LNCaP clone FGC (cell line): ENCODE data around the gene ZNF23.
"Not testable (repeated sequence)": the region's sequence is repeated elsewhere in the genome, so short reads cannot be mapped to it uniquely, and the experiment has no call there.

ENCODE experiments used
- DNase-seq: peaks from one replicate; pipeline ENCODE4 v3.0.0-alpha.2; 2011; ENCODE audit warnings: low read depth
- H3K4me3 ChIP-seq: 2 replicates; pipeline ENCODE4 v1.5.1; 2011; ENCODE audit warnings: mild to moderate bottlenecking, low read depth, low read length, control low read depth
- TF ChIP-seq, protein P1 (sequence below): IDR thresholded peaks from 2 replicates; pipeline ENCODE4 v1.5.1; 2012; ENCODE audit warnings: mild to moderate bottlenecking; ENCODE audit not compliant: control insufficient read depth, insufficient read depth; ENCODE audit errors: extremely low read depth

ZNF23 gene

DNA sequence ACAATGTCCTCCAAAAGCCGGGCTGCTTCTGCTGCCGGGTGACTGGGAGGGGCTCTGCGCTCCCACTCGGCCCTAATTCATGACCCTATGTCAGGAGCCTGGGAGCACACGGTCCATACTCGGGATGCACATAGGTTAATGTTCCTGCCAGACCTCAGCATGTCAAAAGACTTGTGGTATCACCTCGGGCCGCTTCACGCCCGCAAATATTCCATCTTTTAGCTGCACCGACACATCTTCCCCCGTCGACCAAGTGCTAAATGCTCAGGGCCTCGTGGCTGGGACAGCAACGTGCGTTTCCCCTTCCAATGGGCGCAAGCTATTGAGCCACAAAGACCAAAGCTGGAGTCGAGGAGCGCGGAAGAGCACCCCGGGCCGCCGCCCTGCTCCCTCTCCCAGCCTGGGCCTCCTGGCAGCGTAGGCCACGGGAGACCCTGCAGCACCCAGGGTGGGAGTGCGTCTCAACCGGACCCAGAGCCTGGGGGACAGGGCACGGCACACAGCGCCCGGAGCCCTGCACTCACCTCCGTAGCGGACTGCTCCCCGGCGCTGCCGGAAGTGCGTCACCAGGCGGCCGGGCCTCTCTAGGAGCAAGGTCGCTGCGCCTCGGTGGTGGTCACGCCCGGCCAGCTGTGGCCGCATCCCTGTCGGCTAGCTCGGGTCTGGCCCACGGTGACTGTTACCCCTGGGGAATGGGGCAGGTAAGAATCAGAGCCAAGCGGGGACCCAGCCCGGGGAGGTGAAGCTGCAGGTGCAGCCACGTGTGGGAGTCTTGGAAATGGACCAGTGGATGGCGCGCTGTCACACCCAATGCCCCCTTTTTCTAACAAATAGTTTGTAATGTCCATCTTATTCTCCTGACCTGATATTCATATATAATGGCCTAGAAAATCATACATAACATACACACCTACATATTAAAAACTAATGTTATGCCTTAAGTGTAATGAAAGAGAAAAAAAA, at the start of gene ZNF23:
Gene ZNF23 (minus strand): TSS at position 562 of the 963 bp plus-strand sequence. CDS start 5,451 bp downstream, outside the sequence.
- peak within 1 kb of the TSS; percentile 86 for H3K4me3 ChIP-seq
- TF ChIP-seq, protein P1, sequence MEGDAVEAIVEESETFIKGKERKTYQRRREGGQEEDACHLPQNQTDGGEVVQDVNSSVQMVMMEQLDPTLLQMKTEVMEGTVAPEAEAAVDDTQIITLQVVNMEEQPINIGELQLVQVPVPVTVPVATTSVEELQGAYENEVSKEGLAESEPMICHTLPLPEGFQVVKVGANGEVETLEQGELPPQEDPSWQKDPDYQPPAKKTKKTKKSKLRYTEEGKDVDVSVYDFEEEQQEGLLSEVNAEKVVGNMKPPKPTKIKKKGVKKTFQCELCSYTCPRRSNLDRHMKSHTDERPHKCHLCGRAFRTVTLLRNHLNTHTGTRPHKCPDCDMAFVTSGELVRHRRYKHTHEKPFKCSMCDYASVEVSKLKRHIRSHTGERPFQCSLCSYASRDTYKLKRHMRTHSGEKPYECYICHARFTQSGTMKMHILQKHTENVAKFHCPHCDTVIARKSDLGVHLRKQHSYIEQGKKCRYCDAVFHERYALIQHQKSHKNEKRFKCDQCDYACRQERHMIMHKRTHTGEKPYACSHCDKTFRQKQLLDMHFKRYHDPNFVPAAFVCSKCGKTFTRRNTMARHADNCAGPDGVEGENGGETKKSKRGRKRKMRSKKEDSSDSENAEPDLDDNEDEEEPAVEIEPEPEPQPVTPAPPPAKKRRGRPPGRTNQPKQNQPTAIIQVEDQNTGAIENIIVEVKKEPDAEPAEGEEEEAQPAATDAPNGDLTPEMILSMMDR, result no peak
- DNase-seq, result no peak

DNA sequence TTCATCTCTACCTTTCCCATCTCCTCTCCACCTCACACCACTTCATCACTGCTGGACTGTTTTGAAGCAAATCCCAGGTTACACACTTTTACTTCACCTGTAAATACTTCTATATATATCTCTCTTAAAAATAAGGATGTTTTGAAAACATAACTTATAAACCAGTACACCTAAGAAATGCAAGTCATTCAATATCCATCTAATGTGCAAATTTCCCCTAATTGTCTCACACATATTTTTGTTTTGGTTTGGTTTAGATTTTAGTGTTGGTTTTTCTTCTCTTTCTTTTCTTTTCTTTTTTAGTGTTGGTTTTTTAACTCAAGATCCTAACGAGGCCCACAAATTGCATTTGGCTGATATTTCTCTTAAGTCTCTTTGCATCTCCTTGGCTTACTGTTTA, 45.0 kb upstream of the ZNF23 start:
- TF ChIP-seq, protein P1, result no peak
- H3K4me3 ChIP-seq, result no peak overlapping the region
- DNase-seq, result no peak

DNA sequence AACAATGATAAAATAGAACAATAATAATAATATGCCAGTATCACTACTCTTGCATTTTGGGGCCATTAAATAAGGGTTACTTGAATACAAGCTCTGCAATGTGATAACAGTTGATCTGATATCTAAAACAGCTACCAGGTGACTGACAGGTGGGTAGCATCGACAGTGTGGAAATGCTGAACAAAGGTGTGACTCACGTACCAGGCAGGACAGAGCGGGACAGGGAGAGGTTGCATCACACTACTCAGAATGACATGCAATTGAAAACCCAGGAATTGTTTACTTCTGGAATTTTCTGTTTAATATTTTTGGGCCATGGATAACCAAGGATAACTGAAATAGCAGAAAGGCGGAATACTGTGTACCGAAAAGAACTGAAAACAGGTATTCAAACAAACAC, 42.9 kb upstream of the ZNF23 start:
- no peak overlapping the region for H3K4me3 ChIP-seq
- DNase-seq, result no peak
- TF ChIP-seq, protein P1, result no peak

DNA sequence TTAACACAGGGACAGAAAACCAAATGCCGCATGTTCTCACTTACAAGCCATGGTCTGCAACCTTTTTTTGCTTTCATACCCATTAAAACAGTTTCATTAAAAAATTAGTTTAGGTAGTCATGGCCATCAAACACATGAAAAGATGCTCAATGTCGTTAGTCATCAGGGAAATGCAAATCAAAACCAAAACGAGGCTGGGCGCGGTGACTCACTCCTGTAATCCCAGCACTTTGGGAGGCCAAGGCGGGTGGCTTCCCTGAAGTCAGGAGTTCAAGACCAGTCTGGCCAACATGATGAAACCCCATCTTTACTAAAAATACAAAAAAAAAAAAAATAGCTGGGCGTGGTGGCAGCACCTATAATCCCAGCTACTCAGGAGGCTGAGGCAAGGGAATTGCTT, 42.0 kb upstream of the ZNF23 start:
- not testable (repeated sequence) for H3K4me3 ChIP-seq, DNase-seq

DNA sequence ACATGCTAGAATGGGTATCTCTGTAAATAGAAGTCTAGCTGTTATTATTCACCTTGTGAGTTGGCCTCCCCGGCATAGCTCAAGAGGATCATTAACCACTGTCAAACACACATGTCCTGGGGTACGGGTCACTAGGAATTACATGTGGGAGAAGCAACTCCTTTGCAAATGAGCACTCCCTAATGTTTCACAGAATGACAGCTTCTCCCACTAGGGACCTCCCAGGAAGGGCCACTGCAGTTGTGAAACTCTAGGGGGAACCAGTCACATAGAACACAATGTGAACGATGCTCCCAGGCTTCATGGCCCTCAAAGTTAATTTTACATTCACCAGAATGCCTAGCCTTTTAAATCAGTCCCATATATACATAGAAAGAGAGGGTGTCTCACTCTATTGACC, 39.5 kb upstream of the ZNF23 start:
- DNase-seq, result no peak
- no peak overlapping the region for H3K4me3 ChIP-seq
- TF ChIP-seq, protein P1, result no peak

DNA sequence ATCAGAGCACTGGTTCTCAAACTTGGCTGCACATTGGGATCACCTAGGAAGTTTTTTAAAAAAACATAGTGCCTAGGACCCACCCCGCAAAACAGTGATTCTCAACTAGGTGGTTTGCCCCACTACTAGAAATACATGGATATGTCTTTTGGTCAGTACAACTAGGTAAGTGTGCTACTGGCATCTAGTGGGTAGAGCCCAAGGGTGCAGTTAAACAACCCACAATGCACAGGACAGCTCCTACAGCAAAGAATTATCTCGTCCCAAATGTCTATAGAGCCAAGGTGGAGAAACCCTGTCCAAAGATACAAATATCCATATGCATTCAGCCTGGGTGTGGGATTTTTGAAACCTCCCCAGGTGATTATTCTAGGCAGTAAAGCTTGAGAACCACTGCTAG, 38.9 kb upstream of the ZNF23 start:
- DNase-seq, result no peak
- TF ChIP-seq, protein P1, result peak; percentile 10; the same call in 1 of the 2 replicates
- H3K4me3 ChIP-seq, result no peak overlapping the region

DNA sequence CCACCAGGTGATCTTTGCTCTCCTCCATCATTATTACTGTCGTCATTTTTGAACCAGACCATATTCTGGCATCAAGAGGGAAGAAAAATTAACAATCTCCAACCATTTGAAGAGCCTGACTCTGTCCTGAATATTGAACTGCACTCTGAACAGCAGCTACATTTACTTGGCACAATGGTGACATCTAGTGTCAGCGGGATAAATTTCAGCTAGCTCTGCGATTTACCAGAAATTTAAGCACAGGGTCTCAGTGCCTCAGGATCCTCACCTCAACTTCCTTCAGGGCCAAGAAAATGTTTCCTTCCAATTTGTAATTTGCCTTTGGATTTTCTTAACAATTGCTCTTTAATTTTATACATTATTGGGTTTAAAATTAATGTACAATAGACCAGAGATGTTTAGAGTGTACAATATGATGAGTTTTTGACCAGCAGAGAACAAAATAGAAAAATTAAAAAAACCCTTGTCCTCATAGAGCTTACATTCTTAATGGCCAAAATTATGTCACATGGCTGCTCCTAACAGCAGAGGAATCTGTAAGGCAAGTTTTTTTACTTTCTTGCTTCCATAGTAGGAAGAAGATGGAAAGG, 37.8 kb upstream of the ZNF23 start:
- TF ChIP-seq, protein P1, result peak; percentile 88
- peak; percentile 31 for DNase-seq
- no peak overlapping the region for H3K4me3 ChIP-seq
